Measurements from ENCODE around the gene AGXT2.

The AGXT2 gene

DNA sequence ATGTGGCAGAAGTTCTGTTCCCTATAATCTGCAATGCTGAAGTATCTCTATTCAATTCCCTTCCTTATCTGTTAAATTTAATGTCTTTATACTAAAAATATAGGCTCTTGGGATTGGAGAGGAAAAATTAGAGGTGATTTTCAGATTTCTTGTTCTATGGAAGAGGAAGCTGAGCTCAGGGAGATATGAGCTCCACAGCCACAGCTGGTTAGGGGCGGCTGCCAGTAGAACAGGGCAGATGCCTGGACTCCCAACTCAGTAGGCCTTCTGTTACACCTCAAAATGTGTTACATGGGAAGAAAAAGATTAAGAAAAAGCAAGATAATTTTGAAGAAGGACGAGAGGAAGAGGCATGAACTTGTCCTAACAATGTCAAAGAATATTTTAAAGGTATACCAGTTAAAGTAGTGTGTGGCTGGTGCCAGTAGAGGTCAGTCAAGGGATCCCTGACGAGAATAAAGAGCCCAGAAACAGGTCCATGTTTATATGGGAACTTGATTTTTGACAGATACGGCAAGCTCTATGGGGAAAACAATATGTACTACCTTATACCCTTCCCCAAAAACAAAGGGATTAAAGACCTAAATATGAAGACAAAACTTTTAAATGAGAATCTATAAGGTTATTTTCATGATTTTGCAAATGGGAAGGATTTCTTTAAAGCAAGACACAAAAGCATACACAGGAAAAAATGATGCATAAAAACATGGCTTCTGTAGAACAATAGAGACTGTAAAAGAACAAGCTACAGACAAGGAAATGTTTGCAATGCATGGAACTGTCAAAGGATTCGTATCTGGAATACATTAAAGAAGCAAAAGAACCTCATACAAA, 89.7 kb downstream of the AGXT2 start:
- DNase-seq: no peak

GRCh38 chr5:34957321-34957720, 90.4 kb downstream of the AGXT2 start:
- DNase-seq: no peak
